Activated CD8-positive, alpha-beta T cell treated with anti-CD3 and anti-CD28 coated beads for 36 hours (primary cell): ENCODE measurements around the gene SMARCA1. TPM values are rescaled to one million over a fixed set of nuclear protein-coding genes. Genes with fewer than 3 reads are reported as not detected.
A peak's percentile ranks its signal among the peaks of the same experiment; 100 is the strongest.

Source experiments
- ATAC-seq: fragments of 200-7000 bp; cut with Tn5 transposase; one replicate; pipeline ENCODE4 v1.10.0; 2021; ENCODE audit warnings: mild to moderate bottlenecking, moderate library complexity
- CTCF ChIA-PET: fragments of 350-600 bp; sonication (Branson Sonifier 250); formaldehyde crosslinking; loops from one replicate; lab custom pipeline; 2021; ENCODE audit warnings: antibody characterized with exemption; lab: Charles Lee
- POLR2A ChIA-PET: fragments of 350-600 bp; sonication (Branson Sonifier 250); formaldehyde crosslinking; loops from one replicate; lab custom pipeline; 2021; ENCODE audit warnings: antibody characterized with exemption; lab: Charles Lee
- DNase-seq: peaks from one replicate; pipeline ENCODE4 v3.0.0-alpha.2; 2020
- H3K27ac Mint-ChIP-seq: one replicate; pipeline ENCODE4 v1.8.0; 2021; ENCODE audit warnings: mild to moderate bottlenecking, mixed read lengths
- H3K27me3 Mint-ChIP-seq: one replicate; pipeline ENCODE4 v1.8.0; 2021; ENCODE audit warnings: mixed read lengths
- H3K36me3 Mint-ChIP-seq: one replicate; pipeline ENCODE4 v1.8.0; 2021; ENCODE audit warnings: low read depth, mixed read lengths
- H3K4me1 Mint-ChIP-seq: one replicate; pipeline ENCODE4 v1.8.0; 2021; ENCODE audit warnings: low read depth, mixed read lengths
- H3K4me3 Mint-ChIP-seq: one replicate; pipeline ENCODE4 v1.8.0; 2021; ENCODE audit warnings: mild to moderate bottlenecking, moderate library complexity, mixed read lengths
- H3K9me3 Mint-ChIP-seq: one replicate; pipeline ENCODE4 v1.8.0; 2021; ENCODE audit warnings: mixed read lengths
- intact Hi-C: fragments of 100-400 bp; cut with micrococcal nuclease; formaldehyde crosslinking; loops from one replicate; pipeline ENCODE4 v1.10.0; 2022
- total RNA-seq, 2 experiments: library from RNA; stranded (reverse); gene quantifications; one replicate each; pipeline ENCODE4 v1.2.3, GENCODE V29; 2021
- TF ChIP-seq, protein P1 (sequence below): fragments of 200-600 bp; IDR thresholded peaks from one replicate; pipeline ENCODE4 v1.8.0; 2022; ENCODE audit warnings: antibody characterized with exemption, mild to moderate bottlenecking

The SMARCA1 gene
- total RNA-seq, 2 experiments from 2014 or later = 0.25 to 0.34 TPM

DNA sequence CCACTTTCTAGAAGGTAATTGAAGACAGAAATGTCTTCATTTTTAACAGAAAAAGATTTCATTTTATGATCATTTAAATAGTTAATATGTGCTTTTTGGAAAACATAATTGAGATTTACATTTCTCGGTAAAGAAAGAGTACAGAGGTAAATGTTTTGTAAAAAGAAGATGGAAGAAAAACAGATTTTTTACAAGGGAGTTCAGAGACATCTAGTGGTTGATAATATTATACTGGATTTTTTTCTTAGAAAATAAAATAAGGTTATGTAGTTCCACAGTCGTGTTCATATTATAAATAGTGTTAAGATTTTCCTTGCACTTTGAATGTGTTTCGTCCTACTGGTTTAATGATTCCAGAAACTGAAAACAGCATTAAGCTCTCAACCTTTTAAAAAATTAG lies 60.6 kb downstream of the SMARCA1 start:
- Mint-ChIP-seq H3K4me3 (no peak overlapping the region), H3K27me3 (no peaks in the 10 kb centered on the region), H3K36me3 (no peaks in the 10 kb centered on the region), H3K27ac (no peak overlapping the region), H3K9me3 (no peaks in the 10 kb centered on the region), H3K4me1 (no peaks in the 10 kb centered on the region)
- ChIA-PET CTCF (interaction anchor here (0.9 kb wide), 1 partner anchor 65 kb away, joined by 3 read pairs; no protein-coding TSS in a partner anchor), POLR2A (no interaction called here)
- TF ChIP-seq, protein P1, sequence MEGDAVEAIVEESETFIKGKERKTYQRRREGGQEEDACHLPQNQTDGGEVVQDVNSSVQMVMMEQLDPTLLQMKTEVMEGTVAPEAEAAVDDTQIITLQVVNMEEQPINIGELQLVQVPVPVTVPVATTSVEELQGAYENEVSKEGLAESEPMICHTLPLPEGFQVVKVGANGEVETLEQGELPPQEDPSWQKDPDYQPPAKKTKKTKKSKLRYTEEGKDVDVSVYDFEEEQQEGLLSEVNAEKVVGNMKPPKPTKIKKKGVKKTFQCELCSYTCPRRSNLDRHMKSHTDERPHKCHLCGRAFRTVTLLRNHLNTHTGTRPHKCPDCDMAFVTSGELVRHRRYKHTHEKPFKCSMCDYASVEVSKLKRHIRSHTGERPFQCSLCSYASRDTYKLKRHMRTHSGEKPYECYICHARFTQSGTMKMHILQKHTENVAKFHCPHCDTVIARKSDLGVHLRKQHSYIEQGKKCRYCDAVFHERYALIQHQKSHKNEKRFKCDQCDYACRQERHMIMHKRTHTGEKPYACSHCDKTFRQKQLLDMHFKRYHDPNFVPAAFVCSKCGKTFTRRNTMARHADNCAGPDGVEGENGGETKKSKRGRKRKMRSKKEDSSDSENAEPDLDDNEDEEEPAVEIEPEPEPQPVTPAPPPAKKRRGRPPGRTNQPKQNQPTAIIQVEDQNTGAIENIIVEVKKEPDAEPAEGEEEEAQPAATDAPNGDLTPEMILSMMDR = no peak
- DNase-seq = no peak
- no peak for ATAC-seq
- intact Hi-C loops = no loop called here

DNA sequence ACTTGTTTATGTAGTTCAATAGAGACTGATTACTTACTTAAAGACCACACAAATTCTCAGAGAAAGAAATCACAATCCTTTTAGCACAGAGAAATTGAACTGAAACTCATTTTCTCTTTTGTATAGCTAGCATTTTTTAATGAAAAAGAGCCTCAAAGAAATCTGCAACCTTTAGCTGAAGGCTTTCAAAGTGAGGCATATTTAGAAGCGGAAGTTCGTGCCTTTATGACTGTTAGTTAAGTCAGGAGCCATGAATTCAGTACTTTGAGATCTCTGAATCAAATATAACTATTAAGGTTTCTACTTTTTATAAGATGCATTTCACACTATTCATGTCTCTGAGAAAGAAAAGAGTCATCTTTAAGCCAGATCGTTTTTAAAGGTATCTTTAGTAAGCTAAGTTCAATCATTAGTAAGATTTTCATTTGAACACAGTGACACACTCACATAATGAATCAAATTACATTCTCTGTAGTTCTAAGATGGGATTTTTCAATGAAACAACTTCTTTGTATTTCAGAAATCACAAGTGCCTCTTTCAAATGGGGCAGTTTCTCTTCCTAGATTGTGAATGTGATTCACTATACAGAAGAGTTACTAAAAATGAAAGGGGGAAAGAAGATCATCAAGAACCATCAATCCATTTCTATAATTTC lies 61.4 kb downstream of the SMARCA1 start:
- DNase-seq (no peak), ATAC-seq (no peak)
- Mint-ChIP-seq H3K9me3 (no peaks in the 10 kb centered on the region), H3K4me1 (no peaks in the 10 kb centered on the region), H3K36me3 (no peaks in the 10 kb centered on the region), H3K27ac (no peak overlapping the region), H3K27me3 (no peaks in the 10 kb centered on the region), H3K4me3 (no peak overlapping the region)
- ChIA-PET CTCF (no interaction called here), POLR2A (no interaction called here)
- intact Hi-C loops = no loop called here
- TF ChIP-seq, protein P1 = no peak

DNA sequence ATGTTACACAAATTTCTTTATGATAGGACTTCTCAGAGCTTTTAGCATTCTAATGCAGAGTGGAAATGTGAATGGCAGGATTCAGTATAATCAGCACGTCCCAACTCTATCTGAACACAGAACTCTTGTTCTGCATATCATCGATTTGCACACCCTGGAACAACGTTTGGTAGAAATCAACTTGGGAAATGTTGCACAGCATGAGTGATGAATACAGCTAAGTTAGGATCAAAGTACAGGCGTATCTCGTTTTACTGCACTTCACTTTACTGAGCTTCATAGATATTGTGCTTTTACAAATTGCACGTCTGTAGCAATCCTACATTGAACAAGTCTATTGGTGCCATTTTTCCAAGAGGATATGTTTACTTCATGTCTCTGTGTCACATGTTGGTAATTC lies 70.8 kb downstream of the SMARCA1 start:
- Mint-ChIP-seq H3K9me3 (no peaks in the 10 kb centered on the region), H3K4me1 (no peaks in the 10 kb centered on the region), H3K27me3 (no peaks in the 10 kb centered on the region), H3K36me3 (no peaks in the 10 kb centered on the region), H3K4me3 (no peak overlapping the region), H3K27ac (no peak overlapping the region)
- ChIA-PET POLR2A (no interaction called here), CTCF (no interaction called here)
- ATAC-seq (no peak), DNase-seq (no peak)
- TF ChIP-seq, protein P1 = no peak
- intact Hi-C loops = no loop called here

DNA sequence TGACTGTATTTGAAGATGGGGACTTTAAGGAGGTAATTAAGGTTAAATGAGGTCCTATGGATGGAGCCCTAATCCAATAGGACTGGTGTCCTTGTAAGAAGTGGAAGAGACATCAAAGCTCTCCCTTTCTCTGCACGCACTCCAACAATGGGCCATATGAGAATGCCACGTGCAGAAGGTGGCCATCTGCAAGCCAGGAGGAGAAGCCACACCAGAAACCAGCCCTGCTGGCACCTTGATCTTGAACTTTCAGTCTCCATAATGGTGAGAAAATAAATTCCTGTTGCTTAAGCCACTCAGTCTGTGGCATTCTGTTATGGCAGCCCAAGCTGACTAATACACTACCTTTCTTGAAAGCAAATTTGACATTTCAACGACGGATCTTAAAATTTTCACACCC lies 73.2 kb downstream of the SMARCA1 start:
- CTCF ChIA-PET = no interaction called here
- POLR2A ChIA-PET = no interaction called here
- H3K4me3 Mint-ChIP-seq = no peak overlapping the region
- H3K36me3 Mint-ChIP-seq = no peaks in the 10 kb centered on the region
- no peak overlapping the region for H3K27ac Mint-ChIP-seq
- H3K9me3 Mint-ChIP-seq = no peaks in the 10 kb centered on the region
- intact Hi-C loops = no loop called here
- no peaks in the 10 kb centered on the region for H3K27me3 Mint-ChIP-seq
- H3K4me1 Mint-ChIP-seq = no peaks in the 10 kb centered on the region
- DNase-seq = no peak
- ATAC-seq = no peak
- TF ChIP-seq, protein P1 = no peak

DNA sequence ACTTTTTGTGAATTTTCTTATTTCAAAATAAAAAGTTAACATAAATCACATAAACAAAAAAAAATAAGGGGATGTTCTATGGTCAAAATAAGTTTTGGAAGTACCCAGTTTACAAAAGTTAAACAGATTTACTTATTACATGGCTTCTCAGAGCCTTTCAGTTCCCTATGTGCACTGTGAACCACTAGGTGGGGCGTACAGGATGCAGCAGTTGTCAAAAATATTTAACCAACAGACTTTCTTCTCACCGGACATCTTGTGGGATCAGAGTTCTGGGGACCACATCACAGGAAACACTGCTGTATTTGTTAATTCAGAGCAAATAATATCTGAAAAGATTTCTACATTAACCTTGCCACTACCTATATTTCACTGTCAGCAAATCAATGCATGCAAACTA lies 74.1 kb downstream of the SMARCA1 start:
- Mint-ChIP-seq H3K36me3 (no peaks in the 10 kb centered on the region), H3K27ac (no peak overlapping the region), H3K4me3 (no peak overlapping the region), H3K9me3 (no peaks in the 10 kb centered on the region), H3K27me3 (no peaks in the 10 kb centered on the region), H3K4me1 (no peaks in the 10 kb centered on the region)
- POLR2A ChIA-PET = no interaction called here
- intact Hi-C loops = no loop called here
- TF ChIP-seq, protein P1 = no peak
- CTCF ChIA-PET = no interaction called here
- no peak for ATAC-seq
- peak; percentile 2 for DNase-seq
